Stimulated activated CD8-positive, alpha-beta memory T cell treated with anti-CD3 and anti-CD28 coated beads, Interleukin-4, amount 100 ng/mL, for 1 hour (primary cell): ENCODE data around the gene BCKDHB.
"Not testable (repeated sequence)": the region's sequence is repeated elsewhere in the genome, so short reads cannot be mapped to it uniquely, and the experiment has no call there.

Experiments used
- DNase-seq, 2 donors: peaks; one replicate each; pipeline ENCODE4 v3.0.0-alpha.2; 2020; ENCODE audit warnings: low read depth in 2 of 2, low spot score in 1 of 2

The BCKDHB gene

GRCh38 chr6:80254716-80255115, 148.2 kb downstream of the BCKDHB start:
- DNase-seq, result no peak

- DNase-seq, result no peak
These were observed 150.2 kb downstream of the BCKDHB start for GRCh38 chr6:80256691-80257090.

- DNase-seq, result no peak
These were observed 152.6 kb downstream of the BCKDHB start for GRCh38 chr6:80259118-80259517.

- no peak for DNase-seq
These were observed 157.1 kb downstream of the BCKDHB start for GRCh38 chr6:80263585-80263984.

GRCh38 chr6:80268865-80269730, 162.6 kb downstream of the BCKDHB start:
- no peak for DNase-seq

- DNase-seq, result no peak
These were observed 164.6 kb downstream of the BCKDHB start for GRCh38 chr6:80271074-80271473.

GRCh38 chr6:80272988-80273387, 166.5 kb downstream of the BCKDHB start:
- no peak for DNase-seq

GRCh38 chr6:80276861-80277260, 170.4 kb downstream of the BCKDHB start:
- DNase-seq, result no peak

- DNase-seq, result no peak
These were observed 171.0 kb downstream of the BCKDHB start for GRCh38 chr6:80277501-80277900.

- DNase-seq, result no peak
These were observed 174.0 kb downstream of the BCKDHB start for GRCh38 chr6:80280262-80281010.

- no peak for DNase-seq
These were observed 176.6 kb downstream of the BCKDHB start for GRCh38 chr6:80282913-80283554.

- DNase-seq, result no peak
These were observed 180.6 kb downstream of the BCKDHB start for GRCh38 chr6:80287112-80287511.

GRCh38 chr6:80287607-80288006, 181.1 kb downstream of the BCKDHB start:
- DNase-seq, result no peak

- no peak for DNase-seq
These were observed 183.3 kb downstream of the BCKDHB start for GRCh38 chr6:80289727-80290126.

- not testable (repeated sequence) for DNase-seq
These were observed 188.1 kb downstream of the BCKDHB start for GRCh38 chr6:80294531-80294930.

GRCh38 chr6:80302716-80303115, 196.2 kb downstream of the BCKDHB start:
- DNase-seq, result no peak

GRCh38 chr6:80304014-80304413, 197.5 kb downstream of the BCKDHB start:
- DNase-seq, result no peak

- DNase-seq, result no peak
These were observed 208.1 kb downstream of the BCKDHB start for GRCh38 chr6:80314531-80314930.

GRCh38 chr6:80316686-80317231, 210.3 kb downstream of the BCKDHB start:
- DNase-seq, result no peak

- no peak for DNase-seq
These were observed 212.7 kb downstream of the BCKDHB start for GRCh38 chr6:80319196-80319595.

- DNase-seq, result no peak
These were observed 214.5 kb downstream of the BCKDHB start for GRCh38 chr6:80321011-80321410.

GRCh38 chr6:80325742-80326141, 219.3 kb downstream of the BCKDHB start:
- no peak for DNase-seq
